HepG2 (cell line): Measurements from ENCODE around the gene NSMF. TPM values are rescaled to one million over a fixed set of nuclear protein-coding genes. Genes with fewer than 3 reads are reported as not detected.
A peak's percentile ranks its signal among the peaks of the same experiment; 100 is the strongest.

Source experiments
- AKAP8 ChIP-seq: sonication (generic); formaldehyde crosslinking; IDR thresholded peaks from 2 replicates; pipeline ENCODE4 v1.5.1; 2020; ENCODE audit warnings: mild to moderate bottlenecking, missing genetic modification reagents
- ETV5 ChIP-seq: IDR thresholded peaks from 2 replicates; pipeline ENCODE4 v1.6.1; 2018; ENCODE audit warnings: missing biosample characterization, missing genetic modification reagents, inconsistent platforms, borderline replicate concordance
- HHEX ChIP-seq: IDR thresholded peaks from 2 replicates; pipeline ENCODE4 v1.6.1; 2016; ENCODE audit warnings: control low read depth
- JUN ChIP-seq: sonication (generic); formaldehyde crosslinking; IDR thresholded peaks from 2 replicates; pipeline ENCODE4 v1.4.0; 2020; ENCODE audit warnings: mild to moderate bottlenecking, missing genetic modification reagents
- KDM2A ChIP-seq: sonication (generic); formaldehyde crosslinking; IDR thresholded peaks from 2 replicates; pipeline ENCODE4 v1.4.0; 2020; ENCODE audit warnings: low read depth, missing genetic modification reagents, borderline replicate concordance
- KDM4B ChIP-seq: sonication (generic); formaldehyde crosslinking; IDR thresholded peaks from 2 replicates; pipeline ENCODE4 v1.4.0; 2020; ENCODE audit warnings: missing genetic modification reagents
- MED1 ChIP-seq: sonication (generic); formaldehyde crosslinking; IDR thresholded peaks from 2 replicates; pipeline ENCODE4 v1.4.0; 2020; ENCODE audit warnings: missing genetic modification reagents
- NONO ChIP-seq, 2 experiments: fragments of 450-650 bp in 1 of 2; sonication (generic) in 1 of 2; formaldehyde crosslinking in 1 of 2; IDR thresholded peaks in 1 of 2; conservative IDR thresholded peaks in 1 of 2; 2 replicates each; pipeline versions ENCODE4 v1.6.1 to v1.8.0; 2017 to 2022; ENCODE audit warnings: mild to moderate bottlenecking in 1 of 2, missing genetic modification reagents in 1 of 2, moderate library complexity in 1 of 2
- RBM39 ChIP-seq: fragments of 200-400 bp; formaldehyde crosslinking; IDR thresholded peaks from one replicate; pipeline ENCODE4 v1.6.1; 2018; ENCODE audit warnings: antibody characterized with exemption, mild to moderate bottlenecking, low read depth, low read length; ENCODE audit not compliant: poor library complexity, severe bottlenecking
- SIN3A ChIP-seq: IDR thresholded peaks from 2 replicates; pipeline ENCODE4 v1.6.1; 2011; ENCODE audit warnings: low read depth, mild to moderate bottlenecking, control low read depth, low read length, borderline replicate concordance
- SP5 ChIP-seq: IDR thresholded peaks from 2 replicates; pipeline ENCODE4 v1.6.1; 2016; ENCODE audit warnings: low read depth, borderline replicate concordance
- SRF ChIP-seq: IDR thresholded peaks from 2 replicates; pipeline ENCODE4 v1.6.1; 2011; ENCODE audit warnings: mild to moderate bottlenecking, low read depth, low read length, moderate library complexity
- TOPORS ChIP-seq: sonication (generic); formaldehyde crosslinking; IDR thresholded peaks from 2 replicates; pipeline ENCODE4 v1.8.0; 2023; ENCODE audit warnings: mild to moderate bottlenecking, missing genetic modification reagents
- ZBTB38 ChIP-seq: sonication (generic); formaldehyde crosslinking; IDR thresholded peaks from 2 replicates; pipeline ENCODE4 v1.5.1; 2020; ENCODE audit warnings: mild to moderate bottlenecking, missing genetic modification reagents
- ZNF136 ChIP-seq: sonication (generic); formaldehyde crosslinking; IDR thresholded peaks from 2 replicates; pipeline ENCODE4 v1.8.1; 2022; ENCODE audit warnings: low read depth, mild to moderate bottlenecking, moderate library complexity, missing genetic modification reagents
- ZNF160 ChIP-seq: sonication (generic); formaldehyde crosslinking; IDR thresholded peaks from 2 replicates; pipeline ENCODE4 v1.8.0; 2022; ENCODE audit warnings: mild to moderate bottlenecking, inconsistent platforms, missing genetic modification reagents
- ZNF224 ChIP-seq: sonication (generic); formaldehyde crosslinking; IDR thresholded peaks from 2 replicates; pipeline ENCODE4 v1.5.0; 2020; ENCODE audit warnings: mild to moderate bottlenecking, missing genetic modification reagents
- ZNF34 ChIP-seq: sonication (generic); formaldehyde crosslinking; IDR thresholded peaks from 2 replicates; pipeline ENCODE4 v1.4.0; 2020; ENCODE audit warnings: mild to moderate bottlenecking, missing genetic modification reagents, borderline replicate concordance
- ZSCAN12 ChIP-seq: sonication (generic); formaldehyde crosslinking; IDR thresholded peaks from 2 replicates; pipeline ENCODE4 v1.9.0; 2021; ENCODE audit warnings: mild to moderate bottlenecking, missing genetic modification reagents
- polyA plus RNA-seq, 8 experiments: library from polyadenylated mRNA; depleted of rRNA in 3 of 8; stranded (reverse) in 7 of 8; unstranded in 1 of 8; fragments of >200 nt; fragmentation: Illumina TruSeq in 4 of 8; extraction: Trizol in 4 of 8; gene quantifications; 2 replicates each; pipeline versions ENCODE4 v1.2.1 to v1.2.3, GENCODE V29; 2011 to 2016; ENCODE audit warnings: low read depth in 4 of 8, missing spikeins in 1 of 8, mixed read lengths in 1 of 8; ENCODE audit not compliant: insufficient read depth in 1 of 8
- total RNA-seq, 5 experiments: library from RNA; depleted of rRNA; stranded (reverse); fragments of >200 nt; fragmentation: Illumina TruSeq; extraction: Trizol; gene quantifications; 2 replicates each; pipeline ENCODE4 v1.2.3, GENCODE V29; 2016; ENCODE audit warnings: low read depth in 1 of 5
- TF ChIP-seq, protein P1 (sequence below): sonication (generic); formaldehyde crosslinking; IDR thresholded peaks from 2 replicates; pipeline ENCODE4 v1.5.0; 2020; ENCODE audit warnings: missing genetic modification reagents
- TF ChIP-seq, protein P2 (sequence below): sonication (generic); formaldehyde crosslinking; IDR thresholded peaks from 2 replicates; pipeline ENCODE4 v1.5.1; 2020; ENCODE audit warnings: mild to moderate bottlenecking, missing genetic modification reagents, moderate library complexity
- TF ChIP-seq, protein P3 (sequence below): sonication (generic); formaldehyde crosslinking; IDR thresholded peaks from 2 replicates; pipeline ENCODE4 v1.5.0; 2020; ENCODE audit warnings: mild to moderate bottlenecking, missing genetic modification reagents
- TF ChIP-seq, protein P4 (sequence below): sonication (generic); formaldehyde crosslinking; IDR thresholded peaks from 2 replicates; pipeline ENCODE4 v1.4.0; 2020; ENCODE audit warnings: mild to moderate bottlenecking, missing genetic modification reagents

The NSMF gene
- total and polyA plus RNA-seq, 2 of the 13 experiments (the other 11 are each of a cell fraction or from before 2014, with no cell fraction given), result 44.3 to 183 TPM

DNA sequence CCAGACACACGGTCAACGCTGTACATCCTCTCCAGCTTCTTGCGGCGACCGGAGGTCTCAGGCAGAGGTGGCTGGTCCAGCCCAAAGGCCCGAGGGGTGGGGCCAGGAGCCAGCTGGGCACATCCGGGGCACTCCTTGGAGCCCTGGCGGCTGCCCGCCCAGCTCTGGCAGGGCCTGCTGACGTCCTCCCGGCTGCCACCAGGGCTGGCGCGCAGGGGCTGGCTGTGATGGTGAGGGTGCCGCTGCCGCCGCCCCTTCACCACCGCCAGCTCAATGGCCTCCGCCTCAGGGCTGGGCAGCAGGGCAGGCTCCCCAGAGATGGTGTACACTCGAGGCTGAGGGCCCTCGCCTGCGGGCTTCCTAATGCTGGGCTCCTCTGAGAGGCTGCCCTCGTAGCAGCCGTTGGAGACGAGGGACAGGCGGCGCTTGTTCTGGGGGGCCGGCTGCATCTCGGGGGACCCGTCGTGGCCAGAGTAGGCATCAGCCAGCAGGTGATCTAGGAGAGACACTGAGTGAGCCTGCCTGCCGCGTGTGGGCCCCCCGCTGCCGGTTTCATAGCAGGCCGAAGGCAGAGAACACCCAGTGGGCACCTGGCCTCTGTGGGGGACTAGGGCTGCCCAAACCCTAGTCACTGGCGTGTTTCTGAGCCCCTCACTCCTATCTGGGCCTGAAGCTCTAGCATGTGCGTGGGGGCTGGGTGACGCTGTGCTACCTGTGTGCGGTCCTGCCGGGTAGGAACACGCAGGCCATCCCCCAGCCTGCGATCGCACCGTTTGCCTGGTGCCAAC lies 1.5 kb downstream of the NSMF start (continued):
- TF ChIP-seq, protein P1, sequence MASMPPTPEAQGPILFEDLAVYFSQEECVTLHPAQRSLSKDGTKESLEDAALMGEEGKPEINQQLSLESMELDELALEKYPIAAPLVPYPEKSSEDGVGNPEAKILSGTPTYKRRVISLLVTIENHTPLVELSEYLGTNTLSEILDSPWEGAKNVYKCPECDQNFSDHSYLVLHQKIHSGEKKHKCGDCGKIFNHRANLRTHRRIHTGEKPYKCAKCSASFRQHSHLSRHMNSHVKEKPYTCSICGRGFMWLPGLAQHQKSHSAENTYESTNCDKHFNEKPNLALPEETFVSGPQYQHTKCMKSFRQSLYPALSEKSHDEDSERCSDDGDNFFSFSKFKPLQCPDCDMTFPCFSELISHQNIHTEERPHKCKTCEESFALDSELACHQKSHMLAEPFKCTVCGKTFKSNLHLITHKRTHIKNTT (CRISPR knock-in tag), result no peak
- TF ChIP-seq SIN3A (no peak), MED1 (CRISPR knock-in tag) (no peak), TOPORS (CRISPR knock-in tag) (no peak), KDM2A (CRISPR knock-in tag) (peak; percentile 3; the same call in 1 of the 2 replicates), SP5 (CRISPR knock-in tag) (no peak), ZNF136 (CRISPR knock-in tag) (no peak), ZSCAN12 (CRISPR knock-in tag) (no peak), JUN (CRISPR knock-in tag) (no peak), ZNF224 (CRISPR knock-in tag) (no peak), NONO (IDR thresholded peaks at IDR 0.05) (no peak), NONO (CRISPR knock-in tag; conservative IDR thresholded peaks at IDR 0.05) (0 out of 2 replicates have a peak, but pooled peaks have one; percentile 25), SRF (no peak), ZNF160 (no peak), ZNF34 (CRISPR knock-in tag) (no peak), RBM39 (peak; percentile 31), ETV5 (CRISPR knock-in tag) (no peak), ZBTB38 (CRISPR knock-in tag) (0 out of 2 replicates have a peak, but pooled peaks have one; percentile 4), AKAP8 (CRISPR knock-in tag) (no peak; the same call in 1 of the 2 replicates), HHEX (CRISPR knock-in tag) (no peak), KDM4B (CRISPR knock-in tag) (no peak)
- TF ChIP-seq, protein P2, sequence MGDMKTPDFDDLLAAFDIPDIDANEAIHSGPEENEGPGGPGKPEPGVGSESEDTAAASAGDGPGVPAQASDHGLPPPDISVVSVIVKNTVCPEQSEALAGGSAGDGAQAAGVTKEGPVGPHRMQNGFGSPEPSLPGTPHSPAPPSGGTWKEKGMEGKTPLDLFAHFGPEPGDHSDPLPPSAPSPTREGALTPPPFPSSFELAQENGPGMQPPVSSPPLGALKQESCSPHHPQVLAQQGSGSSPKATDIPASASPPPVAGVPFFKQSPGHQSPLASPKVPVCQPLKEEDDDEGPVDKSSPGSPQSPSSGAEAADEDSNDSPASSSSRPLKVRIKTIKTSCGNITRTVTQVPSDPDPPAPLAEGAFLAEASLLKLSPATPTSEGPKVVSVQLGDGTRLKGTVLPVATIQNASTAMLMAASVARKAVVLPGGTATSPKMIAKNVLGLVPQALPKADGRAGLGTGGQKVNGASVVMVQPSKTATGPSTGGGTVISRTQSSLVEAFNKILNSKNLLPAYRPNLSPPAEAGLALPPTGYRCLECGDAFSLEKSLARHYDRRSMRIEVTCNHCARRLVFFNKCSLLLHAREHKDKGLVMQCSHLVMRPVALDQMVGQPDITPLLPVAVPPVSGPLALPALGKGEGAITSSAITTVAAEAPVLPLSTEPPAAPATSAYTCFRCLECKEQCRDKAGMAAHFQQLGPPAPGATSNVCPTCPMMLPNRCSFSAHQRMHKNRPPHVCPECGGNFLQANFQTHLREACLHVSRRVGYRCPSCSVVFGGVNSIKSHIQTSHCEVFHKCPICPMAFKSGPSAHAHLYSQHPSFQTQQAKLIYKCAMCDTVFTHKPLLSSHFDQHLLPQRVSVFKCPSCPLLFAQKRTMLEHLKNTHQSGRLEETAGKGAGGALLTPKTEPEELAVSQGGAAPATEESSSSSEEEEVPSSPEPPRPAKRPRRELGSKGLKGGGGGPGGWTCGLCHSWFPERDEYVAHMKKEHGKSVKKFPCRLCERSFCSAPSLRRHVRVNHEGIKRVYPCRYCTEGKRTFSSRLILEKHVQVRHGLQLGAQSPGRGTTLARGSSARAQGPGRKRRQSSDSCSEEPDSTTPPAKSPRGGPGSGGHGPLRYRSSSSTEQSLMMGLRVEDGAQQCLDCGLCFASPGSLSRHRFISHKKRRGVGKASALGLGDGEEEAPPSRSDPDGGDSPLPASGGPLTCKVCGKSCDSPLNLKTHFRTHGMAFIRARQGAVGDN (CRISPR knock-in tag), result peak; percentile 64
- TF ChIP-seq, protein P3, sequence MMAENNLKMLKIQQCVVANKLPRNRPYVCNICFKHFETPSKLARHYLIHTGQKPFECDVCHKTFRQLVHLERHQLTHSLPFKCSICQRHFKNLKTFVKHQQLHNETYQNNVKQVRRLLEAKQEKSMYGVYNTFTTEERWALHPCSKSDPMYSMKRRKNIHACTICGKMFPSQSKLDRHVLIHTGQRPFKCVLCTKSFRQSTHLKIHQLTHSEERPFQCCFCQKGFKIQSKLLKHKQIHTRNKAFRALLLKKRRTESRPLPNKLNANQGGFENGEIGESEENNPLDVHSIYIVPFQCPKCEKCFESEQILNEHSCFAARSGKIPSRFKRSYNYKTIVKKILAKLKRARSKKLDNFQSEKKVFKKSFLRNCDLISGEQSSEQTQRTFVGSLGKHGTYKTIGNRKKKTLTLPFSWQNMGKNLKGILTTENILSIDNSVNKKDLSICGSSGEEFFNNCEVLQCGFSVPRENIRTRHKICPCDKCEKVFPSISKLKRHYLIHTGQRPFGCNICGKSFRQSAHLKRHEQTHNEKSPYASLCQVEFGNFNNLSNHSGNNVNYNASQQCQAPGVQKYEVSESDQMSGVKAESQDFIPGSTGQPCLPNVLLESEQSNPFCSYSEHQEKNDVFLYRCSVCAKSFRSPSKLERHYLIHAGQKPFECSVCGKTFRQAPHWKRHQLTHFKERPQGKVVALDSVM (CRISPR knock-in tag), result no peak
- TF ChIP-seq, protein P4, sequence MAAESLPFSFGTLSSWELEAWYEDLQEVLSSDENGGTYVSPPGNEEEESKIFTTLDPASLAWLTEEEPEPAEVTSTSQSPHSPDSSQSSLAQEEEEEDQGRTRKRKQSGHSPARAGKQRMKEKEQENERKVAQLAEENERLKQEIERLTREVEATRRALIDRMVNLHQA (CRISPR knock-in tag), result no peak
